Gastroesophageal sphincter (tissue), 3 donors: ENCODE measurements around the gene ZBTB18.

Source experiments
- CTCF ChIP-seq, 4 experiments: fragments of 200-600 bp in 2 of 4; fragments of 450-650 bp in 2 of 4; sonication (generic) in 1 of 4; IDR thresholded peaks; one replicate each; pipeline ENCODE4 v1.5.1; 2017 to 2019; ENCODE audit warnings: antibody characterized with exemption in 4 of 4, mild to moderate bottlenecking in 2 of 4, moderate library complexity in 2 of 4
- EP300 ChIP-seq: sonication (generic); formaldehyde crosslinking; IDR thresholded peaks from one replicate; pipeline ENCODE4 v1.6.1; 2017; ENCODE audit warnings: antibody characterized with exemption, mild to moderate bottlenecking
- POLR2A ChIP-seq, 2 donors: fragments of 450-650 bp; IDR thresholded peaks; one replicate each; pipeline ENCODE4 v1.6.1; 2017; ENCODE audit warnings: antibody characterized with exemption in 2 of 2, mild to moderate bottlenecking in 2 of 2, moderate library complexity in 1 of 2
- POLR2AphosphoS5 ChIP-seq: sonication (generic); formaldehyde crosslinking; IDR thresholded peaks from one replicate; pipeline ENCODE4 v1.6.1; 2017; ENCODE audit warnings: antibody characterized with exemption

DNA sequence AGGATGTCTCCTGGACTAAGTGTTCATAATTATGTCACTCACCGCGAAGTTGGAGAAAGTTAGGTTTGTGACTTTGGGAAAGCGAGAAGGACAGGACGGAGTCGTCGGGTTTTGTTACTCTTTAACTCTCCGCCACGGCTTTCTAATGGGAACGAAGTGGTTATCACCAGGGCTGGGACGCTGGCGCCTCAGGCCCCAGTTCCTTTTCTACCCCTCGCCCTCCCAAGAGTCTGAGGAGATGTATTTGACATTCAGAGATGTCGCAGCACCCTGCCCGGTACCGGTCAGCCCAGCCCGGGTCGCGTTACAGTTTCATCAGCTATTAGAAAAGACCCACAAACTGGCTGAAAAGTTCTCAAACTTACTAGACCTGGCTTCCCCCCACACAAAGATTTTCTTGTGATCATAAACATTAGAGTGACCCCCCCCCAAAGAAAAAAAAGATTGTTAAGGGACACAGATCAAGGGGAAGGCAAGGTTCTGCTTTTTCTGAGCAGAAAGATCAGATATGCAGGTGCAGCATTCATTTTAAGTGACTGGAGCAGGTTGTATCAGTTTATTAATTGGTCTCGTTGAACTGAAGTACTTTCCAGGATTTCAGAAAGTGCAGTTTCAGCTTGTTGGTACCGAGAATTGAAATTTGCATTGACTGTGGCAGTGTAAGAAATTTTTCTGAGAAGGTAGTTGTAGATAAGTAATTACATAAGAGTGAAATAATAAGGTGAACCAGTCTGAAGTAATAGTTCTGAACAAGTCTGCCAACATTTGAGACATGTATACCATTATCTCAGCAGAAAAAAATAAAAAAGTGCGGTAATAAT, 859 bp upstream of the ZBTB18 start:
- TF ChIP-seq POLR2A (IDR thresholded peaks at IDR 0.05) (no peak), EP300 (no peak), CTCF (IDR thresholded peaks at IDR 0.05) (no peak), POLR2AphosphoS5 (no peak)
